Measurements from ENCODE around the gene LENG1.

LENG1 gene

GRCh38 chr19:54180691-54181091, 21.2 kb upstream of the LENG1 start:
- Histone ChIP-seq H3K4me3 (IDR thresholded peaks at IDR 0.05; ENCODE audit: insufficient read depth, low read depth, low read length) (no peak overlapping the region), H3K36me3 (ENCODE audit: insufficient read depth) (no peaks in the 10 kb centered on the region), H3K9ac (no peak overlapping the region), H2AFZ (ENCODE audit: low read depth) (no peak overlapping the region), H3K27me3 (ENCODE audit: insufficient read depth, low read depth) (no peaks in the 10 kb centered on the region), H3K79me2 (ENCODE audit: insufficient read depth, low read depth) (no peaks in the 10 kb centered on the region), H3K4me2 (no peak overlapping the region), H4K20me1 (ENCODE audit: insufficient read depth) (no peaks in the 10 kb centered on the region), H3K27ac (no peak overlapping the region), H3K4me1 (ENCODE audit: low read depth, poor library complexity, severe bottlenecking) (no peaks in the 10 kb centered on the region)
- TF ChIP-seq CTCF (conservative IDR thresholded peaks at IDR 0.05; ENCODE audit: low read depth, low read length), result no peak

- Histone ChIP-seq H3K27ac (no peak overlapping the region), H2AFZ (ENCODE audit: low read depth) (no peak overlapping the region), H3K27me3 (ENCODE audit: insufficient read depth, low read depth) (no peaks in the 10 kb centered on the region), H3K4me2 (no peak overlapping the region), H3K36me3 (ENCODE audit: insufficient read depth) (no peaks in the 10 kb centered on the region), H4K20me1 (ENCODE audit: insufficient read depth) (no peaks in the 10 kb centered on the region), H3K4me3 (IDR thresholded peaks at IDR 0.05; ENCODE audit: insufficient read depth, low read depth, low read length) (no peak overlapping the region), H3K4me1 (ENCODE audit: low read depth, poor library complexity, severe bottlenecking) (no peaks in the 10 kb centered on the region), H3K79me2 (ENCODE audit: insufficient read depth, low read depth) (no peaks in the 10 kb centered on the region), H3K9ac (no peak overlapping the region)
- TF ChIP-seq CTCF (conservative IDR thresholded peaks at IDR 0.05; ENCODE audit: low read depth, low read length), result no peak
Measured at GRCh38 chr19:54179921-54180461, 20.5 kb upstream of the LENG1 start.

GRCh38 chr19:54179262-54179852, 19.8 kb upstream of the LENG1 start:
- H4K20me1 ChIP-seq (ENCODE audit: insufficient read depth), result no peaks in the 10 kb centered on the region
- H3K4me3 ChIP-seq (IDR thresholded peaks at IDR 0.05; ENCODE audit: insufficient read depth, low read depth, low read length), result no peak overlapping the region
- no peak overlapping the region for H3K9ac ChIP-seq
- H3K4me2 ChIP-seq, result no peak overlapping the region
- no peak overlapping the region for H3K27ac ChIP-seq
- no peaks in the 10 kb centered on the region for H3K79me2 ChIP-seq (ENCODE audit: insufficient read depth, low read depth)
- no peak overlapping the region for H2AFZ ChIP-seq (ENCODE audit: low read depth)
- H3K27me3 ChIP-seq (ENCODE audit: insufficient read depth, low read depth), result no peaks in the 10 kb centered on the region
- H3K4me1 ChIP-seq (ENCODE audit: low read depth, poor library complexity, severe bottlenecking), result no peaks in the 10 kb centered on the region
- H3K36me3 ChIP-seq (ENCODE audit: insufficient read depth), result no peaks in the 10 kb centered on the region
- no peak for TF ChIP-seq CTCF (conservative IDR thresholded peaks at IDR 0.05; ENCODE audit: low read depth, low read length)

- H3K27ac ChIP-seq, result no peak overlapping the region
Measured at GRCh38 chr19:54178581-54179261, 19.2 kb upstream of the LENG1 start.

More at GRCh38 chr19:54178581-54179261, 19.2 kb upstream of the LENG1 start:
- H3K4me2 ChIP-seq, result no peak overlapping the region
- H2AFZ ChIP-seq (ENCODE audit: low read depth), result no peak overlapping the region
- TF ChIP-seq CTCF (conservative IDR thresholded peaks at IDR 0.05; ENCODE audit: low read depth, low read length), result no peak
- no peaks in the 10 kb centered on the region for H4K20me1 ChIP-seq (ENCODE audit: insufficient read depth)
- H3K36me3 ChIP-seq (ENCODE audit: insufficient read depth), result no peaks in the 10 kb centered on the region
- H3K4me1 ChIP-seq (ENCODE audit: low read depth, poor library complexity, severe bottlenecking), result no peaks in the 10 kb centered on the region
- no peak overlapping the region for H3K4me3 ChIP-seq (IDR thresholded peaks at IDR 0.05; ENCODE audit: insufficient read depth, low read depth, low read length)
- no peaks in the 10 kb centered on the region for H3K79me2 ChIP-seq (ENCODE audit: insufficient read depth, low read depth)
- no peak overlapping the region for H3K9ac ChIP-seq
- H3K27me3 ChIP-seq (ENCODE audit: insufficient read depth, low read depth), result peaks cover under 1% of the 10 kb centered on the region; the same call in 1 of the 2 replicates
